NT2/D1 (cell line): ENCODE data around the gene OSBPL6.

Experiments used
- YY1 ChIP-seq: IDR thresholded peaks from 2 replicates; pipeline ENCODE4 v1.6.1; 2011; ENCODE audit not compliant: insufficient read length, insufficient read depth
- ZNF274 ChIP-seq: IDR thresholded peaks from 2 replicates; pipeline ENCODE4 v1.6.1; 2011; ENCODE audit warnings: mild to moderate bottlenecking, low read depth, low read length

- TF ChIP-seq YY1 = no peak
- no peak for TF ChIP-seq ZNF274
Measured at GRCh38 chr2:178415979-178416378, 221.7 kb downstream of the OSBPL6 start.
